ENCODE data around the gene LRRN4. TPM values are rescaled to one million over a fixed set of nuclear protein-coding genes. Genes with fewer than 3 reads are reported as not detected.

The LRRN4 gene
- total and polyA plus RNA-seq, 9 of the 15 experiments (the other 6 are each of a cell fraction or from before 2014, with no cell fraction given) = not detected

DNA sequence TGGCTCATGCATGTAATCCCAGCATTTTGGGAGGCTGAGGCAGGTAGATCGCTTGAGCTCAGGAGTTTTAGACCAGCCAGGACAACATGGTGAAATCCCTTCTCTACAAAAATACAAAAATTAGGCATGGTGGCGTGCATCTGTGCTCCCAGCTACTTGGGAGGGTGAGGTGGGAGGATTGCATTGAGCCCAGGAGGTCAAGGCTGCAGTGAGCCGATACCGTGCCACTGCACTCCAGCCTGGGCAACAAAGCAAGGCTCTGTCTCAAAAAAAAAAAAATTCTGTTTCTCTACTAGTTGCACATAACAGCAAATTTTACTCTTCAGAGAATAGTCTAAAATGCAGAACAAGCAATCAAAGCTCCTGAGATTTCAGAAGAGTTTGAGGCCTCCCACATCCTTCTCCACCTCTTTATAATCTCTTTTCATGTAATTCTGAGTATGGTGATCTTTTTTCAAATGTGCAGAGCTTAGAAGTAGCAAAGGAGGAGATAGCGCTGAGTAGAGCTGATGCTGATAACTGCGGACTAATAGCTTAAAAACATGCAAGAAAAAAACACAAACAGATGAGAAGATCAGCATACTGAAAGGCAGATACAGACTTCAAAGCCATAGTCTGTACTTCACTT, 23.3 kb downstream of the LRRN4 start:
- Histone ChIP-seq H3K9ac (ENCODE audit: insufficient read depth in 1 of 2, low read depth in 2 of 2, low read length in 2 of 2) (no peak overlapping the region), H3K4me1 (replicated peaks in 1 of 2; ENCODE audit: control insufficient read depth in 2 of 2, insufficient read depth in 2 of 2, low read length in 2 of 2) (peaks cover 3 to 21% of the 10 kb centered on the region in 2 experiments; a peak in 4 of 5 replicates), H3K27ac (ENCODE audit: extremely low read depth, low read depth, low read length) (no peak overlapping the region), H3K4me2 (ENCODE audit: insufficient read depth, low read length) (no peak overlapping the region), H3K36me3 (ENCODE audit: control insufficient read depth, insufficient read depth, low read length) (peaks cover 53% of the 10 kb centered on the region), H3K9me1 (ENCODE audit: control insufficient read depth, insufficient read depth, low read length) (no peaks in the 10 kb centered on the region), H3K9me3 (replicated peaks; ENCODE audit: control insufficient read depth, insufficient read depth, low read depth, low read length) (no peaks in the 10 kb centered on the region), H2AFZ (ENCODE audit: low read depth, low read length) (no peak overlapping the region), H3K4me3 (no peak overlapping the region), H4K20me1 (replicated peaks; ENCODE audit: control insufficient read depth, insufficient read depth, low read length) (no peaks in the 10 kb centered on the region), H3K79me2 (ENCODE audit: control insufficient read depth, insufficient read depth, low read length) (peaks cover 26% of the 10 kb centered on the region), H3K27me3 (ENCODE audit: control insufficient read depth in 2 of 2, insufficient read depth in 2 of 2, low read length in 2 of 2) (no peaks in the 10 kb centered on the region)
- no TSS peak for BruUV-seq (replicated peaks)
- no peak for ATAC-seq
- TF ChIP-seq EZH2 (IDR thresholded peaks at IDR 0.05; ENCODE audit: borderline replicate concordance, low read depth, low read length) = no peak
- TF ChIP-seq ZNF318 (IDR thresholded peaks at IDR 0.05; ENCODE audit: borderline replicate concordance in 1 of 2, low read depth in 1 of 2) = no peak
- TF ChIP-seq HNRNPK (IDR thresholded peaks at IDR 0.05; ENCODE audit: low read depth, low read length, poor library complexity, severe bottlenecking) = no peak
- TF ChIP-seq HNRNPH1 (optimal IDR thresholded peaks at IDR 0.05; ENCODE audit: low read depth, low read length) = no peak
- TF ChIP-seq ETV1 (tag; conservative IDR thresholded peaks at IDR 0.05; ENCODE audit: low read depth) = no peak
- WGBS (ENCODE audit: insufficient coverage, low coverage, missing lambda C conversion rate) = 71% methylated on average over 6 of the region's 6 CpGs
- in situ Hi-C loops (cut with MboI) = no loop called here
- POLR2A ChIA-PET = interaction anchor here (0.7 to 1.2 kb wide), 4 partner anchors 9 to 41 kb away, joined by 3 read pairs; no protein-coding TSS in a partner anchor
- CTCF ChIA-PET (ENCODE audit: low intra/inter-chr PET ratio) = no interaction called here
- DNase-seq (ENCODE audit: extremely low read depth in 1 of 4, low spot score in 3 of 4) = no peak
- FAIRE-seq = no peak
- intact Hi-C loops (cut with micrococcal nuclease) = no loop called here
